Mesenchymal stem cell (in vitro differentiated cells and primary cell): Measurements from ENCODE around the gene PLPPR1.

Experiments used
- DNase-seq: peaks from one replicate; pipeline ENCODE4 v3.0.0-alpha.2; 2013
- H2AFZ ChIP-seq: one replicate; pipeline ENCODE4 v1.6.1; 2013; ENCODE audit warnings: low read depth, mild to moderate bottlenecking, control low read depth, inconsistent platforms, low read length, moderate library complexity
- H2AK5ac ChIP-seq: 2 replicates; pipeline ENCODE4 v1.6.1; 2013; ENCODE audit warnings: low read length, moderate library complexity, mild to moderate bottlenecking, inconsistent platforms; ENCODE audit not compliant: severe bottlenecking
- H2BK120ac ChIP-seq: one replicate; pipeline ENCODE4 v1.6.1; 2013; ENCODE audit warnings: low read depth, mild to moderate bottlenecking, inconsistent platforms, low read length, moderate library complexity
- H2BK12ac ChIP-seq, 2 experiments: one replicate each; pipeline ENCODE4 v1.6.1; 2013; ENCODE audit warnings: inconsistent platforms in 2 of 2, low read length in 2 of 2, mild to moderate bottlenecking in 2 of 2, moderate library complexity in 2 of 2, control low read depth in 1 of 2
- H2BK15ac ChIP-seq: one replicate; pipeline ENCODE4 v1.6.1; 2013; ENCODE audit warnings: mild to moderate bottlenecking, low read depth, inconsistent platforms; ENCODE audit not compliant: poor library complexity, severe bottlenecking
- H2BK5ac ChIP-seq: 2 replicates; pipeline ENCODE4 v1.6.1; 2013; ENCODE audit warnings: low read depth, mild to moderate bottlenecking, low read length, control low read depth, inconsistent platforms; ENCODE audit not compliant: poor library complexity, severe bottlenecking
- H3K14ac ChIP-seq, 2 experiments: one replicate each; pipeline ENCODE4 v1.6.1; 2013; ENCODE audit warnings: inconsistent platforms in 2 of 2, low read length in 2 of 2, control low read depth in 1 of 2, mild to moderate bottlenecking in 1 of 2, moderate library complexity in 1 of 2
- H3K18ac ChIP-seq, 2 experiments: one replicate each; pipeline ENCODE4 v1.6.1; 2013; ENCODE audit warnings: inconsistent platforms in 2 of 2, low read length in 2 of 2, control low read depth in 1 of 2, low read depth in 1 of 2, mild to moderate bottlenecking in 1 of 2
- H3K23ac ChIP-seq, 2 experiments: one replicate each; pipeline ENCODE4 v1.6.1; 2013; ENCODE audit warnings: inconsistent platforms in 2 of 2, low read length in 2 of 2, mild to moderate bottlenecking in 2 of 2, moderate library complexity in 2 of 2, control low read depth in 1 of 2
- H3K27ac ChIP-seq: 2 replicates; pipeline ENCODE4 v1.5.1; 2013; ENCODE audit warnings: mild to moderate bottlenecking, moderate library complexity, low read length, control low read depth, inconsistent platforms; ENCODE audit not compliant: poor library complexity, severe bottlenecking
- H3K27me3 ChIP-seq, 2 experiments: 2 replicates each; pipeline versions ENCODE4 v1.6.1 to v1.7.0; 2013; ENCODE audit warnings: low read length in 2 of 2, mild to moderate bottlenecking in 2 of 2, moderate library complexity in 2 of 2, control low read depth in 1 of 2, inconsistent platforms in 1 of 2; ENCODE audit not compliant: control insufficient read depth in 1 of 2, insufficient read depth in 1 of 2
- H3K36me3 ChIP-seq, 2 experiments: 2 replicates each; pipeline versions ENCODE4 v1.6.1 to v1.7.0; 2013; ENCODE audit warnings: low read length in 2 of 2, control low read depth in 1 of 2, inconsistent platforms in 1 of 2, low read depth in 1 of 2, mild to moderate bottlenecking in 1 of 2; ENCODE audit not compliant: insufficient read depth in 2 of 2, control insufficient read depth in 1 of 2
- H3K4ac ChIP-seq, 2 experiments: one replicate each; pipeline ENCODE4 v1.6.1; 2013; ENCODE audit warnings: inconsistent platforms in 2 of 2, low read length in 2 of 2, mild to moderate bottlenecking in 2 of 2, moderate library complexity in 2 of 2, control low read depth in 1 of 2, low read depth in 1 of 2
- H3K4me1 ChIP-seq: 2 replicates; pipeline ENCODE4 v1.6.1; 2013; ENCODE audit warnings: low read depth, low read length, control low read depth; ENCODE audit not compliant: control insufficient read depth, insufficient read depth
- H3K4me2 ChIP-seq: 2 replicates; pipeline ENCODE4 v1.6.1; 2013; ENCODE audit warnings: low read length, mild to moderate bottlenecking, inconsistent platforms; ENCODE audit not compliant: poor library complexity, severe bottlenecking
- H3K4me3 ChIP-seq, 2 experiments: 2 replicates each; pipeline versions ENCODE4 v1.5.1 to v1.7.0; 2013; ENCODE audit warnings: low read length in 2 of 2, mild to moderate bottlenecking in 2 of 2, control low read depth in 1 of 2, low read depth in 1 of 2; ENCODE audit not compliant: insufficient read depth in 1 of 2
- H3K79me1 ChIP-seq: replicated peaks from 2 replicates; pipeline ENCODE4 v1.6.1; 2013; ENCODE audit warnings: mild to moderate bottlenecking, control low read depth, low read length, inconsistent platforms; ENCODE audit not compliant: poor library complexity, severe bottlenecking
- H3K9ac ChIP-seq: 2 replicates; pipeline ENCODE4 v1.7.0; 2013; ENCODE audit warnings: mild to moderate bottlenecking, low read length, moderate library complexity
- H3K9me3 ChIP-seq: 2 replicates; pipeline ENCODE4 v1.7.0; 2013; ENCODE audit warnings: mild to moderate bottlenecking, low read length; ENCODE audit not compliant: control insufficient read depth
- H4K8ac ChIP-seq: one replicate; pipeline ENCODE4 v1.6.1; 2013; ENCODE audit warnings: inconsistent platforms, mild to moderate bottlenecking, low read length, moderate library complexity
- H4K91ac ChIP-seq: one replicate; pipeline ENCODE4 v1.6.1; 2013; ENCODE audit warnings: mild to moderate bottlenecking, low read length, inconsistent platforms
- WGBS: methylation state at CpG from one replicate; pipeline ENCODE4 v1.1.7; 2013; ENCODE audit warnings: mixed read lengths; 5-methylcytosine and 5-hydroxymethylcytosine counted together

Gene PLPPR1

GRCh38 chr9:101342595-101342994 lies 314.1 kb downstream of the PLPPR1 start:
- H3K23ac ChIP-seq = no peak overlapping the region

GRCh38 chr9:101350285-101350684 lies 321.8 kb downstream of the PLPPR1 start:
- Histone ChIP-seq H3K18ac (no peak overlapping the region), H2BK15ac (no peak overlapping the region), H3K27ac (no peak overlapping the region), H2AK5ac (no peak overlapping the region), H3K23ac (no peak overlapping the region), H3K9ac (no peak overlapping the region), H3K36me3 (no peaks in the 10 kb centered on the region), H4K91ac (no peak overlapping the region), H3K14ac (no peak overlapping the region), H3K4me1 (no peaks in the 10 kb centered on the region), H3K4me3 (no peak overlapping the region), H3K4ac (no peak overlapping the region), H2BK12ac (no peak overlapping the region), H3K27me3 (no peaks in the 10 kb centered on the region), H2AFZ (no peak overlapping the region), H3K79me1 (no peaks in the 10 kb centered on the region), H2BK120ac (no peak overlapping the region), H4K8ac (no peak overlapping the region), H3K4me2 (no peak overlapping the region), H2BK5ac (no peak overlapping the region), H3K9me3 (no peaks in the 10 kb centered on the region)
- no peak for DNase-seq
- WGBS = no CpG with 5 or more reads among the region's 1 CpG

More at GRCh38 chr9:101342595-101342994, 314.1 kb downstream of the PLPPR1 start:
- DNase-seq = no peak
- H3K4me1 ChIP-seq = no peaks in the 10 kb centered on the region
- no peaks in the 10 kb centered on the region for H3K9me3 ChIP-seq
- no peak overlapping the region for H2AFZ ChIP-seq
- no peak overlapping the region for H2AK5ac ChIP-seq
- no peak overlapping the region for H3K4me2 ChIP-seq
- no peaks in the 10 kb centered on the region for H3K36me3 ChIP-seq
- H3K79me1 ChIP-seq = no peaks in the 10 kb centered on the region
- no peak overlapping the region for H2BK5ac ChIP-seq
- H3K4ac ChIP-seq = no peak overlapping the region
- no peak overlapping the region for H4K8ac ChIP-seq
- no peak overlapping the region for H4K91ac ChIP-seq
- no peak overlapping the region for H2BK120ac ChIP-seq
- no peak overlapping the region for H3K18ac ChIP-seq
- H2BK12ac ChIP-seq = no peak overlapping the region
- H2BK15ac ChIP-seq = no peak overlapping the region
- H3K27ac ChIP-seq = no peak overlapping the region
- H3K4me3 ChIP-seq = no peak overlapping the region
- H3K14ac ChIP-seq = no peak overlapping the region
- H3K27me3 ChIP-seq = peaks cover 0 to 3% of the 10 kb centered on the region in 2 experiments
- 100% methylated on average over 1 of the region's 1 CpG for WGBS
- H3K9ac ChIP-seq = no peak overlapping the region

GRCh38 chr9:101352892-101353463 lies 324.5 kb downstream of the PLPPR1 start:
- no peak overlapping the region for H2BK15ac ChIP-seq
- no peak overlapping the region for H4K91ac ChIP-seq
- WGBS = 72% methylated on average over 6 of the region's 6 CpGs
- no peak overlapping the region for H2AFZ ChIP-seq
- no peak overlapping the region for H3K4me2 ChIP-seq
- H2BK5ac ChIP-seq = no peak overlapping the region
- no peak overlapping the region for H3K14ac ChIP-seq
- H2BK12ac ChIP-seq = no peak overlapping the region
- no peak overlapping the region for H3K18ac ChIP-seq
- DNase-seq = no peak
- H3K27ac ChIP-seq = no peak overlapping the region
- H4K8ac ChIP-seq = no peak overlapping the region
- H3K4me3 ChIP-seq = no peak overlapping the region
- no peak overlapping the region for H3K23ac ChIP-seq
- no peaks in the 10 kb centered on the region for H3K36me3 ChIP-seq
- no peak overlapping the region for H3K4ac ChIP-seq
- no peaks in the 10 kb centered on the region for H3K4me1 ChIP-seq
- H3K9ac ChIP-seq = no peak overlapping the region
- no peaks in the 10 kb centered on the region for H3K27me3 ChIP-seq
- H3K9me3 ChIP-seq = no peaks in the 10 kb centered on the region
- no peak overlapping the region for H2BK120ac ChIP-seq
- H2AK5ac ChIP-seq = no peak overlapping the region
- H3K79me1 ChIP-seq = no peaks in the 10 kb centered on the region

- Histone ChIP-seq H3K4me2 (no peak overlapping the region), H4K8ac (no peak overlapping the region), H3K9me3 (no peaks in the 10 kb centered on the region), H2BK15ac (no peak overlapping the region), H2BK5ac (no peak overlapping the region), H3K9ac (no peak overlapping the region), H2BK12ac (no peak overlapping the region), H3K4me3 (no peak overlapping the region), H4K91ac (no peak overlapping the region), H3K23ac (no peak overlapping the region), H3K14ac (no peak overlapping the region), H3K18ac (no peak overlapping the region), H3K79me1 (no peaks in the 10 kb centered on the region), H3K27me3 (no peaks in the 10 kb centered on the region), H2AFZ (no peak overlapping the region), H2AK5ac (no peak overlapping the region), H3K4me1 (no peaks in the 10 kb centered on the region), H2BK120ac (no peak overlapping the region), H3K4ac (no peak overlapping the region), H3K36me3 (no peaks in the 10 kb centered on the region), H3K27ac (no peak overlapping the region)
- WGBS = 84% methylated on average over 2 of the region's 2 CpGs
- DNase-seq = no peak
Observed at GRCh38 chr9:101353683-101354082, 325.2 kb downstream of the PLPPR1 start.
